ENCODE results near the gene COL1A1.

GRCh38 chr17:50237901-50238300 lies 36.5 kb upstream of the COL1A1 start:
- no peak for TF ChIP-seq EZH2 (optimal IDR thresholded peaks at IDR 0.05; ENCODE audit: low read depth, low read length)
- TF ChIP-seq CTCF (IDR thresholded peaks at IDR 0.05; ENCODE audit: low read length): no peak
